CD8-positive, alpha-beta memory T cell (primary cell): ENCODE results near the gene TIMM22. TPM values are rescaled to one million over a fixed set of nuclear protein-coding genes. Genes with fewer than 3 reads are reported as not detected.

Experiments
- CTCF ChIA-PET: fragments of 350-600 bp; sonication (Branson Sonifier 250); formaldehyde crosslinking; loops from one replicate; lab custom pipeline; 2021; ENCODE audit warnings: antibody characterized with exemption; lab: Charles Lee
- POLR2A ChIA-PET: fragments of 350-600 bp; sonication (Branson Sonifier 250); formaldehyde crosslinking; loops from one replicate; lab custom pipeline; 2021; ENCODE audit warnings: antibody characterized with exemption; lab: Charles Lee
- DNase-seq, 5 donors: peaks; one replicate each; pipeline versions ENCODE4 v3.0.0 to v3.0.0-alpha.2; 2020 to 2022; ENCODE audit warnings: mixed read lengths in 1 of 5
- H3K27ac ChIP-seq: one replicate; pipeline ENCODE4 v1.7.0; 2013; ENCODE audit warnings: low read depth, mild to moderate bottlenecking, low read length, moderate library complexity
- H3K27me3 ChIP-seq: 2 replicates; pipeline ENCODE4 v1.7.0; 2013; ENCODE audit warnings: low read length, mild to moderate bottlenecking; ENCODE audit not compliant: insufficient read depth, poor library complexity, severe bottlenecking
- H3K36me3 ChIP-seq: 2 replicates; pipeline ENCODE4 v1.7.0; 2013; ENCODE audit warnings: mild to moderate bottlenecking, low read length, moderate library complexity; ENCODE audit not compliant: insufficient read depth
- H3K4me1 ChIP-seq: 2 replicates; pipeline ENCODE4 v1.7.0; 2013; ENCODE audit warnings: mild to moderate bottlenecking, low read length, moderate library complexity; ENCODE audit not compliant: insufficient read depth
- H3K4me3 ChIP-seq: 2 replicates; pipeline ENCODE4 v1.7.0; 2013; ENCODE audit warnings: mild to moderate bottlenecking, low read length
- H3K9me3 ChIP-seq: 2 replicates; pipeline ENCODE4 v1.7.0; 2013; ENCODE audit warnings: mild to moderate bottlenecking, low read length
- H3K27ac Mint-ChIP-seq, 8 donors: one replicate each; pipeline ENCODE4 v1.8.0; 2020 to 2021; ENCODE audit warnings: mixed read lengths in 8 of 8, mild to moderate bottlenecking in 6 of 8, inconsistent platforms in 3 of 8, moderate library complexity in 3 of 8
- H3K27me3 Mint-ChIP-seq, 2 donors: one replicate each; pipeline ENCODE4 v1.8.0; 2020 to 2021; ENCODE audit warnings: mixed read lengths in 2 of 2, mild to moderate bottlenecking in 1 of 2, moderate library complexity in 1 of 2
- H3K36me3 Mint-ChIP-seq, 3 donors: one replicate each; pipeline ENCODE4 v1.8.0; 2020 to 2021; ENCODE audit warnings: mixed read lengths in 3 of 3, inconsistent platforms in 1 of 3, mild to moderate bottlenecking in 1 of 3
- H3K4me1 Mint-ChIP-seq, 3 donors: one replicate each; pipeline ENCODE4 v1.8.0; 2020 to 2021; ENCODE audit warnings: mixed read lengths in 3 of 3, inconsistent platforms in 1 of 3, mild to moderate bottlenecking in 1 of 3
- H3K4me3 Mint-ChIP-seq, 7 donors: one replicate each; pipeline ENCODE4 v1.8.0; 2020 to 2021; ENCODE audit warnings: mixed read lengths in 7 of 7, mild to moderate bottlenecking in 6 of 7, moderate library complexity in 4 of 7, inconsistent platforms in 2 of 7
- H3K9me3 Mint-ChIP-seq, 5 donors: one replicate each; pipeline ENCODE4 v1.8.0; 2020 to 2022; ENCODE audit warnings: mixed read lengths in 5 of 5, mild to moderate bottlenecking in 3 of 5, moderate library complexity in 2 of 5, inconsistent platforms in 1 of 5
- polyA plus RNA-seq: library from polyadenylated mRNA; unstranded; fragments of 300-500 nt; fragmentation: Illumina TruSeq; gene quantifications from one replicate; pipeline ENCODE4 v1.2.3, GENCODE V29; 2021
- total RNA-seq, 2 experiments: library from RNA; stranded (reverse); gene quantifications; one replicate each; pipeline ENCODE4 v1.2.3, GENCODE V29; 2021

Gene TIMM22
- total and polyA plus RNA-seq, 3 experiments from 2014 or later = 19.9 to 29.2 (median 21.5) TPM

GRCh38 chr17:976312-976711 lies 20.6 kb upstream of the TIMM22 start:
- Histone ChIP-seq H3K36me3 (no peaks in the 10 kb centered on the region), H3K9me3 (no peaks in the 10 kb centered on the region), H3K4me1 (peaks cover 18% of the 10 kb centered on the region), H3K27ac (no peak overlapping the region), H3K27me3 (peaks cover 24% of the 10 kb centered on the region), H3K4me3 (no peak overlapping the region)
- DNase-seq = no peak
- POLR2A ChIA-PET = no interaction called here
- no peaks in the 10 kb centered on the region for H3K9me3 Mint-ChIP-seq
- no peak overlapping the region for H3K4me3 Mint-ChIP-seq
- CTCF ChIA-PET = no interaction called here
- H3K27ac Mint-ChIP-seq = no peak overlapping the region
- peaks cover 12 to 22% (median 14%) of the 10 kb centered on the region in 3 donors for H3K4me1 Mint-ChIP-seq
- peaks cover 27 to 45% of the 10 kb centered on the region in 2 donors for H3K27me3 Mint-ChIP-seq
- no peaks in the 10 kb centered on the region for H3K36me3 Mint-ChIP-seq

- Mint-ChIP-seq H3K9me3 (no peaks in the 10 kb centered on the region), H3K27ac (peak overlapping the region in 1 of 8 donors; percentile 87), H3K4me3 (peak overlapping the region in 2 of 7 donors; percentile 15 to 89), H3K27me3 (peaks cover 27 to 45% of the 10 kb centered on the region in 2 donors), H3K36me3 (no peaks in the 10 kb centered on the region), H3K4me1 (peaks cover 12 to 23% (median 14%) of the 10 kb centered on the region in 3 donors)
- H3K4me3 ChIP-seq = no peak overlapping the region
- H3K36me3 ChIP-seq = no peaks in the 10 kb centered on the region
- no peak for DNase-seq
- H3K9me3 ChIP-seq = no peaks in the 10 kb centered on the region
- CTCF ChIA-PET = interaction anchor here (1.3 kb wide), 1 partner anchor 19 kb away, joined by 5 read pairs; the partner anchor contains the start of gene TIMM22
- H3K27me3 ChIP-seq = peaks cover 24% of the 10 kb centered on the region
- no peak overlapping the region for H3K27ac ChIP-seq
- peaks cover 19% of the 10 kb centered on the region for H3K4me1 ChIP-seq
- POLR2A ChIA-PET = no interaction called here
Observed at GRCh38 chr17:977166-977565, 19.8 kb upstream of the TIMM22 start.

- Histone ChIP-seq H3K4me1 (peaks cover 19% of the 10 kb centered on the region), H3K36me3 (no peaks in the 10 kb centered on the region), H3K4me3 (no peak overlapping the region), H3K9me3 (no peaks in the 10 kb centered on the region), H3K27ac (no peak overlapping the region), H3K27me3 (peaks cover 24% of the 10 kb centered on the region)
- peak in 1 of 5 donors; percentile 17 for DNase-seq
- Mint-ChIP-seq H3K27ac (peak overlapping the region in 4 of 8 donors; percentile 32 to 87 (median 47)), H3K4me1 (peaks cover 12 to 23% (median 14%) of the 10 kb centered on the region in 3 donors), H3K36me3 (no peaks in the 10 kb centered on the region), H3K9me3 (no peaks in the 10 kb centered on the region), H3K27me3 (peaks cover 29 to 41% of the 10 kb centered on the region in 2 donors), H3K4me3 (peak overlapping the region; percentile 64 to 92 (median 80))
- ChIA-PET CTCF (interaction anchor here (1.3 to 2.9 kb wide), 2 partner anchors 18 kb away, joined by 5 to 45 read pairs; partner anchors contain the start of gene TIMM22), POLR2A (interaction anchor here (0.6 to 1.1 kb wide), 2 partner anchors 18 to 48 kb away, joined by 3 to 7 read pairs; partner anchors contain the start of gene TIMM22)
Observed at GRCh38 chr17:978103-979093, 18.5 kb upstream of the TIMM22 start.

- ChIA-PET CTCF (interaction anchor here (0.9 to 2.9 kb wide), 2 partner anchors 17 to 567 kb away, joined by 3 to 45 read pairs; partner anchors contain the start of gene TIMM22), POLR2A (interaction anchor here (0.6 to 1.3 kb wide), 3 partner anchors 18 to 204 kb away, joined by 4 to 7 read pairs (median 4); partner anchors contain the start of genes GLOD4, MRM3 and TIMM22)
- no peaks in the 10 kb centered on the region for H3K9me3 ChIP-seq
- peaks cover 19% of the 10 kb centered on the region for H3K4me1 ChIP-seq
- no peaks in the 10 kb centered on the region for H3K36me3 ChIP-seq
- H3K36me3 Mint-ChIP-seq = no peaks in the 10 kb centered on the region
- H3K27ac ChIP-seq = no peak overlapping the region
- no peak for DNase-seq
- peak overlapping the region in 2 of 7 donors; percentile 36 to 79 for H3K4me3 Mint-ChIP-seq
- H3K27ac Mint-ChIP-seq = no peak overlapping the region
- H3K27me3 Mint-ChIP-seq = peaks cover 29 to 38% of the 10 kb centered on the region in 2 donors
- H3K4me3 ChIP-seq = no peak overlapping the region
- H3K4me1 Mint-ChIP-seq = peaks cover 12 to 23% (median 14%) of the 10 kb centered on the region in 3 donors
- no peaks in the 10 kb centered on the region for H3K9me3 Mint-ChIP-seq
- peaks cover 24% of the 10 kb centered on the region for H3K27me3 ChIP-seq
Observed at GRCh38 chr17:979212-979538, 17.8 kb upstream of the TIMM22 start.

- ChIA-PET CTCF (interaction anchor here (0.9 to 2.9 kb wide), 7 partner anchors 12 to 594 kb away, joined by 3 to 45 read pairs (median 7); partner anchors contain the start of genes GLOD4, MRM3 and TIMM22), POLR2A (interaction anchor here (0.6 to 1.3 kb wide), 3 partner anchors 17 to 205 kb away, joined by 4 to 7 read pairs (median 4); partner anchors contain the start of genes GLOD4, MRM3 and TIMM22)
- no peaks in the 10 kb centered on the region for H3K9me3 ChIP-seq
- no peaks in the 10 kb centered on the region for H3K9me3 Mint-ChIP-seq
- peak within 1 kb of the TSS in 4 of 8 donors; percentile 23 to 82 (median 42) for H3K27ac Mint-ChIP-seq
- H3K36me3 ChIP-seq = no peaks in the 10 kb centered on the region
- H3K4me3 Mint-ChIP-seq = peak within 1 kb of the TSS; percentile 74 to 86 (median 80)
- H3K27me3 Mint-ChIP-seq = peaks cover 27 to 35% of the 10 kb centered on the region in 2 donors
- H3K36me3 Mint-ChIP-seq = no peaks in the 10 kb centered on the region
- H3K4me1 ChIP-seq = peaks cover 19% of the 10 kb centered on the region
- no peak within 1 kb of the TSS for H3K27ac ChIP-seq
- H3K27me3 ChIP-seq = peaks cover 24% of the 10 kb centered on the region
- peak; percentile 80 to 92 (median 84) for DNase-seq
- H3K4me1 Mint-ChIP-seq = peaks cover 12 to 23% (median 14%) of the 10 kb centered on the region in 3 donors
- peak within 1 kb of the TSS; percentile 40 for H3K4me3 ChIP-seq
Observed at GRCh38 chr17:979539-980405, 17.2 kb upstream of the TIMM22 start, which contains the start of gene NXN. Gene NXN (minus strand): TSS chr17:979776.

- Histone ChIP-seq H3K4me1 (peaks cover 19% of the 10 kb centered on the region), H3K36me3 (no peaks in the 10 kb centered on the region), H3K27me3 (peaks cover 24% of the 10 kb centered on the region), H3K4me3 (peak overlapping the region; percentile 40), H3K27ac (no peak overlapping the region), H3K9me3 (no peaks in the 10 kb centered on the region)
- DNase-seq = peak; percentile 61 to 87 (median 82)
- Mint-ChIP-seq H3K4me3 (peak overlapping the region; percentile 74 to 91 (median 81)), H3K4me1 (peaks cover 12 to 23% (median 14%) of the 10 kb centered on the region in 3 donors), H3K27me3 (peaks cover 23 to 26% of the 10 kb centered on the region in 2 donors), H3K36me3 (no peaks in the 10 kb centered on the region), H3K9me3 (no peaks in the 10 kb centered on the region), H3K27ac (peak overlapping the region; percentile 1 to 89 (median 60))
- ChIA-PET POLR2A (interaction anchor here (0.9 to 1.3 kb wide), 4 partner anchors 16 to 199 kb away, joined by 4 to 7 read pairs (median 4); partner anchors contain the start of genes GLOD4, MRM3 and TIMM22), CTCF (interaction anchor here (0.5 to 2.9 kb wide), 22 partner anchors 13 to 595 kb away, joined by 3 to 45 read pairs (median 4); partner anchors contain the start of genes GLOD4, MRM3 and TIMM22)
Observed at GRCh38 chr17:980406-981291, 16.3 kb upstream of the TIMM22 start.
